Measurements from ENCODE around the gene BMP7.

DNA sequence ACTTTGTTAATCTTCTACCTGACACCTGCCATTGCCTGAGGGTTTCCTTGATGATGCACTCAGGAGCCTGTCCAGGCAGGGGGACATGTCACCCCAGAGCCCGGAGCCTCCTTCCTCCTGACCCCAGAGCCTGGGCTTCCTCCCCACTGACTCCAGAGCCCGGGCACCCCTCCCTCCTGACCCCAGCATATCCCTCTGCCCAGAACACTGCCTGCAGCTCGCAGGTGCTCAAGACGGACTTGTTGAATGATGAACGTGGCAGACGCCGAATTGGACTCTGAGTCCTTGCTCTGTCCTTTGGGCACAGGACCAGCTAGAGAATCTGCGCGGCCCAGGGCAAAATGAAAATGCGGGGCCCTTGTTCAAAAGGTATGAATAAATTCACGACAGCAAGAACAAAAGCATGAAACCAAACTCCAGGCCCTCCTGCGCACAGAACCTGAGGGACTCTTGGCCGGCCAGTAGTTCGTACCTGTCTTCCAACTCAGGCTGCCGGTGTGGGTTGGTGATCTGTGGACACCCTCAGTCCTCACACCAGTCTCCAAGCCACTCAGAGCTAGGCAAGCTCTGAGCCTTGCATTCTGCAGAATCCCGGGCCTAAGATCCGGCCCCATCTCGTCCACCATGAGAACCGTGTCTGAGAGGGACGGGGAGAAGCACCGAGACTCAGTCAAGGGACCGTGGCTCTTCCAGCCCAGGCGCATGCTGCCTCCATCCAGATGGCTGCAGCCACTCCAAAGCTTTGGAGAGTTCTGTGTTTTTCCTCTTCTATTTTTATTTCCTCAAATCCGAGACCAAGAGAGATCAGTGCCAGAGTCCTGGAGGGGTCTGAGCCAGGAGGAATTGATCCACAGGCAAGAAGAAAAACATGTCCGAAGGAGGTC, 104.7 kb downstream of the BMP7 start:
- TF ChIP-seq, protein P1, sequence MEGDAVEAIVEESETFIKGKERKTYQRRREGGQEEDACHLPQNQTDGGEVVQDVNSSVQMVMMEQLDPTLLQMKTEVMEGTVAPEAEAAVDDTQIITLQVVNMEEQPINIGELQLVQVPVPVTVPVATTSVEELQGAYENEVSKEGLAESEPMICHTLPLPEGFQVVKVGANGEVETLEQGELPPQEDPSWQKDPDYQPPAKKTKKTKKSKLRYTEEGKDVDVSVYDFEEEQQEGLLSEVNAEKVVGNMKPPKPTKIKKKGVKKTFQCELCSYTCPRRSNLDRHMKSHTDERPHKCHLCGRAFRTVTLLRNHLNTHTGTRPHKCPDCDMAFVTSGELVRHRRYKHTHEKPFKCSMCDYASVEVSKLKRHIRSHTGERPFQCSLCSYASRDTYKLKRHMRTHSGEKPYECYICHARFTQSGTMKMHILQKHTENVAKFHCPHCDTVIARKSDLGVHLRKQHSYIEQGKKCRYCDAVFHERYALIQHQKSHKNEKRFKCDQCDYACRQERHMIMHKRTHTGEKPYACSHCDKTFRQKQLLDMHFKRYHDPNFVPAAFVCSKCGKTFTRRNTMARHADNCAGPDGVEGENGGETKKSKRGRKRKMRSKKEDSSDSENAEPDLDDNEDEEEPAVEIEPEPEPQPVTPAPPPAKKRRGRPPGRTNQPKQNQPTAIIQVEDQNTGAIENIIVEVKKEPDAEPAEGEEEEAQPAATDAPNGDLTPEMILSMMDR (IDR thresholded peaks at IDR 0.05) = no peak
- TF ChIP-seq POLR2A (IDR thresholded peaks at IDR 0.05) = no peak

All from thyroid gland (tissue), 4 donors.